ENCODE data around the gene ETS1. TPM values are rescaled to one million over a fixed set of nuclear protein-coding genes. Genes with fewer than 3 reads are reported as not detected.

The ETS1 gene
- polyA plus RNA-seq, 1 donor from 2014 or later: 0.42 TPM

GRCh38 chr11:128575961-128576350, 11.4 kb downstream of the ETS1 start:
- Histone ChIP-seq H3K27me3 (ENCODE audit: insufficient read depth, low read depth, low read length) (no peaks in the 10 kb centered on the region), H3K9ac (ENCODE audit: low read length) (no peak overlapping the region), H3F3A (ENCODE audit: insufficient read depth, low read length, poor library complexity, severe bottlenecking) (no peaks in the 10 kb centered on the region), H3K9me2 (ENCODE audit: insufficient read depth, low read length) (no peaks in the 10 kb centered on the region), H3K79me2 (replicated peaks; ENCODE audit: insufficient read depth, low read length) (no peaks in the 10 kb centered on the region), H3K36me3 (ENCODE audit: insufficient read depth, low read length) (no peaks in the 10 kb centered on the region), H4K20me1 (ENCODE audit: insufficient read depth) (no peaks in the 10 kb centered on the region), H3K4me3 (ENCODE audit: low read length) (no peak overlapping the region), H3K9me3 (ENCODE audit: low read length) (no peaks in the 10 kb centered on the region), H3K27ac (ENCODE audit: low read length) (no peak overlapping the region), H2AFZ (ENCODE audit: low read depth, low read length) (no peak overlapping the region), H3K4me2 (ENCODE audit: low read length) (no peak overlapping the region)
- no peak for TF ChIP-seq SMC3 (conservative IDR thresholded peaks at IDR 0.05; ENCODE audit: poor library complexity)
- no peak for TF ChIP-seq TAF1 (IDR thresholded peaks at IDR 0.05; ENCODE audit: low read depth)
- no peak for TF ChIP-seq REST (IDR thresholded peaks at IDR 0.05; ENCODE audit: borderline replicate concordance)
- TF ChIP-seq MXI1 (conservative IDR thresholded peaks at IDR 0.05; ENCODE audit: poor library complexity, severe bottlenecking): no peak
- no peak for TF ChIP-seq EZH2 (IDR thresholded peaks at IDR 0.05; ENCODE audit: borderline replicate concordance, insufficient read depth, low read length, poor library complexity, severe bottlenecking)
- TF ChIP-seq EP300 (conservative IDR thresholded peaks at IDR 0.05; ENCODE audit: poor library complexity, severe bottlenecking): no peak

- Histone ChIP-seq H3K36me3 (ENCODE audit: insufficient read depth, low read length) (no peaks in the 10 kb centered on the region), H3F3A (ENCODE audit: insufficient read depth, low read length, poor library complexity, severe bottlenecking) (no peaks in the 10 kb centered on the region), H3K4me2 (ENCODE audit: low read length) (no peak overlapping the region), H3K9me2 (ENCODE audit: insufficient read depth, low read length) (no peaks in the 10 kb centered on the region), H2AFZ (ENCODE audit: low read depth, low read length) (no peak overlapping the region), H3K27ac (ENCODE audit: low read length) (no peak overlapping the region), H3K9me3 (ENCODE audit: low read length) (no peaks in the 10 kb centered on the region), H3K27me3 (ENCODE audit: insufficient read depth, low read depth, low read length) (no peaks in the 10 kb centered on the region), H3K9ac (ENCODE audit: low read length) (no peak overlapping the region), H4K20me1 (ENCODE audit: insufficient read depth) (no peaks in the 10 kb centered on the region), H3K4me3 (ENCODE audit: low read length) (no peak overlapping the region), H3K79me2 (replicated peaks; ENCODE audit: insufficient read depth, low read length) (no peaks in the 10 kb centered on the region)
- TF ChIP-seq, protein P1, sequence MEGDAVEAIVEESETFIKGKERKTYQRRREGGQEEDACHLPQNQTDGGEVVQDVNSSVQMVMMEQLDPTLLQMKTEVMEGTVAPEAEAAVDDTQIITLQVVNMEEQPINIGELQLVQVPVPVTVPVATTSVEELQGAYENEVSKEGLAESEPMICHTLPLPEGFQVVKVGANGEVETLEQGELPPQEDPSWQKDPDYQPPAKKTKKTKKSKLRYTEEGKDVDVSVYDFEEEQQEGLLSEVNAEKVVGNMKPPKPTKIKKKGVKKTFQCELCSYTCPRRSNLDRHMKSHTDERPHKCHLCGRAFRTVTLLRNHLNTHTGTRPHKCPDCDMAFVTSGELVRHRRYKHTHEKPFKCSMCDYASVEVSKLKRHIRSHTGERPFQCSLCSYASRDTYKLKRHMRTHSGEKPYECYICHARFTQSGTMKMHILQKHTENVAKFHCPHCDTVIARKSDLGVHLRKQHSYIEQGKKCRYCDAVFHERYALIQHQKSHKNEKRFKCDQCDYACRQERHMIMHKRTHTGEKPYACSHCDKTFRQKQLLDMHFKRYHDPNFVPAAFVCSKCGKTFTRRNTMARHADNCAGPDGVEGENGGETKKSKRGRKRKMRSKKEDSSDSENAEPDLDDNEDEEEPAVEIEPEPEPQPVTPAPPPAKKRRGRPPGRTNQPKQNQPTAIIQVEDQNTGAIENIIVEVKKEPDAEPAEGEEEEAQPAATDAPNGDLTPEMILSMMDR (IDR thresholded peaks at IDR 0.05; ENCODE audit: poor library complexity, severe bottlenecking): no peak
- TF ChIP-seq TAF1 (IDR thresholded peaks at IDR 0.05; ENCODE audit: low read depth) (no peak), POLR2AphosphoS5 (IDR thresholded peaks at IDR 0.05) (no peak), EZH2 (IDR thresholded peaks at IDR 0.05; ENCODE audit: borderline replicate concordance, insufficient read depth, low read length, poor library complexity, severe bottlenecking) (no peak), SMC3 (conservative IDR thresholded peaks at IDR 0.05; ENCODE audit: poor library complexity) (no peak), EP300 (conservative IDR thresholded peaks at IDR 0.05; ENCODE audit: poor library complexity, severe bottlenecking) (no peak), MXI1 (conservative IDR thresholded peaks at IDR 0.05; ENCODE audit: poor library complexity, severe bottlenecking) (no peak), REST (IDR thresholded peaks at IDR 0.05; ENCODE audit: borderline replicate concordance) (no peak)
These were observed 12.0 kb downstream of the ETS1 start for GRCh38 chr11:128575174-128575960.
